NB4 (cell line): ENCODE measurements around the gene SLC25A10.

Experiments
- POLR2A ChIP-seq: IDR thresholded peaks from 2 replicates; pipeline ENCODE4 v1.6.1; 2011; ENCODE audit warnings: mild to moderate bottlenecking; ENCODE audit not compliant: insufficient read length; ENCODE audit errors: extremely low read depth
- TF ChIP-seq, protein P1 (sequence below): IDR thresholded peaks from one replicate; pipeline ENCODE4 v1.5.1; 2012; ENCODE audit warnings: low read depth, low read length

DNA sequence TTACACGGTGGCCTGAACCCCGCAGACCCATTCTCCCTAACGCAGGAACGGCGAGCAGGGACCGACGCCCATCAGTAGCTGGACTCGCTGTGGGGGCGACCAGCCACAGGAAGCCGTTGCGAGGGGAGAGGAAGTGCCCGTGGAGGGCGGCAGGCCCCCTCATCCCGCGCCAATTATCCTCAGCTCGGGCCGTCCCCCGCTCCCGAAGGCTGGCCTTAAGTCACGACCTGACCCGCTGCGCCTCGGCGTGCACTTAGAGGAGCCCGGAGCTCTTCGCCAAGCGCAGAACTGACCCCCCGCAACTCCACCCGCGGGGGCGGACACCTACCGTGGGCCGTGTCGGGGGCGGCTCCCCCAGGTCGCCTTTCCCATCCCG, 28.9 kb upstream of the SLC25A10 start:
- TF ChIP-seq, protein P1, sequence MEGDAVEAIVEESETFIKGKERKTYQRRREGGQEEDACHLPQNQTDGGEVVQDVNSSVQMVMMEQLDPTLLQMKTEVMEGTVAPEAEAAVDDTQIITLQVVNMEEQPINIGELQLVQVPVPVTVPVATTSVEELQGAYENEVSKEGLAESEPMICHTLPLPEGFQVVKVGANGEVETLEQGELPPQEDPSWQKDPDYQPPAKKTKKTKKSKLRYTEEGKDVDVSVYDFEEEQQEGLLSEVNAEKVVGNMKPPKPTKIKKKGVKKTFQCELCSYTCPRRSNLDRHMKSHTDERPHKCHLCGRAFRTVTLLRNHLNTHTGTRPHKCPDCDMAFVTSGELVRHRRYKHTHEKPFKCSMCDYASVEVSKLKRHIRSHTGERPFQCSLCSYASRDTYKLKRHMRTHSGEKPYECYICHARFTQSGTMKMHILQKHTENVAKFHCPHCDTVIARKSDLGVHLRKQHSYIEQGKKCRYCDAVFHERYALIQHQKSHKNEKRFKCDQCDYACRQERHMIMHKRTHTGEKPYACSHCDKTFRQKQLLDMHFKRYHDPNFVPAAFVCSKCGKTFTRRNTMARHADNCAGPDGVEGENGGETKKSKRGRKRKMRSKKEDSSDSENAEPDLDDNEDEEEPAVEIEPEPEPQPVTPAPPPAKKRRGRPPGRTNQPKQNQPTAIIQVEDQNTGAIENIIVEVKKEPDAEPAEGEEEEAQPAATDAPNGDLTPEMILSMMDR = no peak
- no peak for TF ChIP-seq POLR2A
